ENCODE data around the gene SMYD3. TPM values are rescaled to one million over a fixed set of nuclear protein-coding genes. Genes with fewer than 3 reads are reported as not detected.

SMYD3 gene
- total RNA-seq, 1 donor from 2014 or later, result 34.9 TPM

DNA sequence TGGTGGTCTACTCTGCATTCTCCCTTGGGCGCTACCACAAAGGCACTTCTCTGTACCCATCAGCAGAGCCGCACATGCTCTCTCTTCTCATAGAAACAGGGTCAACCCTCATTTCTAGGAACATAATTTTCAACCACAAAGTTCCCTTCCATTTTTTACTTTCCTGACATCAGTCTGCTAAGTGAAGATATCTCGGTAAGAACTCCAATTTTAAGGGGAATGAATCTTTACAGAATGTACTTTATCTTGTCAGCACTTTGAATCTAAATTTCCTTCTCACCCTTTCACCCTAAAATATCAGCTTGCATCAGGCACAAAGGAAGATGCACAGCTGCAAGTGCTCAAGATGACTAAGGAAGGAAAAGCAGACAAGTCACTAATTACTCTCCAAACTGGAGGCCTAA, 545.9 kb downstream of the SMYD3 start:
- DNase-seq (ENCODE audit: low spot score in 2 of 2, unreplicated experiment in 2 of 2), result no peak
- H3K36me3 Mint-ChIP-seq, result no peaks in the 10 kb centered on the region
- no peaks in the 10 kb centered on the region for H3K27me3 Mint-ChIP-seq (ENCODE audit: low read depth)
- H3K4me3 Mint-ChIP-seq, result no peak overlapping the region
- TF ChIP-seq, protein P1, sequence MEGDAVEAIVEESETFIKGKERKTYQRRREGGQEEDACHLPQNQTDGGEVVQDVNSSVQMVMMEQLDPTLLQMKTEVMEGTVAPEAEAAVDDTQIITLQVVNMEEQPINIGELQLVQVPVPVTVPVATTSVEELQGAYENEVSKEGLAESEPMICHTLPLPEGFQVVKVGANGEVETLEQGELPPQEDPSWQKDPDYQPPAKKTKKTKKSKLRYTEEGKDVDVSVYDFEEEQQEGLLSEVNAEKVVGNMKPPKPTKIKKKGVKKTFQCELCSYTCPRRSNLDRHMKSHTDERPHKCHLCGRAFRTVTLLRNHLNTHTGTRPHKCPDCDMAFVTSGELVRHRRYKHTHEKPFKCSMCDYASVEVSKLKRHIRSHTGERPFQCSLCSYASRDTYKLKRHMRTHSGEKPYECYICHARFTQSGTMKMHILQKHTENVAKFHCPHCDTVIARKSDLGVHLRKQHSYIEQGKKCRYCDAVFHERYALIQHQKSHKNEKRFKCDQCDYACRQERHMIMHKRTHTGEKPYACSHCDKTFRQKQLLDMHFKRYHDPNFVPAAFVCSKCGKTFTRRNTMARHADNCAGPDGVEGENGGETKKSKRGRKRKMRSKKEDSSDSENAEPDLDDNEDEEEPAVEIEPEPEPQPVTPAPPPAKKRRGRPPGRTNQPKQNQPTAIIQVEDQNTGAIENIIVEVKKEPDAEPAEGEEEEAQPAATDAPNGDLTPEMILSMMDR (IDR thresholded peaks at IDR 0.05; ENCODE audit: unreplicated experiment), result no peak
- peaks cover 7% of the 10 kb centered on the region for H3K4me1 Mint-ChIP-seq
- peaks cover 5% of the 10 kb centered on the region for H3K9me3 Mint-ChIP-seq
- no peak overlapping the region for H3K27ac Mint-ChIP-seq

DNA sequence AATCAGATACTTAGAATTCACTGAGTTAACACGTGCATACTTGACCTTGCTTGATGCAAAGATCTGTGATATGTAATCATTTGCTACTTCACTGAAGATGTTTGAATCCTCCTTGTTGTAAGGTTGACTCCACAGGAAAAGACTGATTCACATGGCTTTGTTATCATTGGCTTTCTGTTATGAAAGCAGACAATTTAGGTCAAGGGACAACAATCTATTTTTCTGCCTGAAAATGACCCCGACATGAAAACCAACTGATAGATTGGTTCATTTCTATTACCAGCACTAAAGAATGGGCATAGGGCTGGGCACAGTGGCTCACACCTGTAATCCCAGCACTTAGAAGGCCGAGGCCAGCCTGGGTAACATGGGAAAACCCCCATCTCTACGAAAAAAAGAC, 546.9 kb downstream of the SMYD3 start:
- H3K4me1 Mint-ChIP-seq, result peaks cover 7% of the 10 kb centered on the region
- no peaks in the 10 kb centered on the region for H3K36me3 Mint-ChIP-seq
- TF ChIP-seq, protein P1 (IDR thresholded peaks at IDR 0.05; ENCODE audit: unreplicated experiment), result no peak
- H3K27ac Mint-ChIP-seq, result no peak overlapping the region
- H3K4me3 Mint-ChIP-seq, result no peak overlapping the region
- no peak for DNase-seq (ENCODE audit: low spot score in 2 of 2, unreplicated experiment in 2 of 2)
- no peaks in the 10 kb centered on the region for H3K27me3 Mint-ChIP-seq (ENCODE audit: low read depth)
- H3K9me3 Mint-ChIP-seq, result peaks cover 5% of the 10 kb centered on the region

DNA sequence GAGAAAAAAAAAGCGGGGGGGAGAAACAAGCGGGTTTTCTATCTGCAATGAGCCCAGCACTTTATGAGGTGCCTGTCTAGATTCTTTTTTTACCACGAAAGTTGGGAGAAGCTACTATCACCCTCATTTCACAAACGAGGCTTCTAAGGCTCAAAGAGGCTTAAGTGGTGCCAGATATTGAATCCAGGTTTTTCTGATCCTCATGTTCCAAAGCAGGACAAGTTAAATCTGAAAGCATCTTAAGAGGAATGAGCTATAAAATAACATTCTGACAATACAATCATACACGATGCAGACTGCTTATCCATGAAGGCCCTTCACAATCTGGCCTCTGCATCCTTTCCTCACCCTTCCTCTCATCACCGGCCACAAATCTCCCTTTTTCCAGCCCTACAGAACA, 549.1 kb downstream of the SMYD3 start:
- H3K4me3 Mint-ChIP-seq, result no peak overlapping the region

DNA sequence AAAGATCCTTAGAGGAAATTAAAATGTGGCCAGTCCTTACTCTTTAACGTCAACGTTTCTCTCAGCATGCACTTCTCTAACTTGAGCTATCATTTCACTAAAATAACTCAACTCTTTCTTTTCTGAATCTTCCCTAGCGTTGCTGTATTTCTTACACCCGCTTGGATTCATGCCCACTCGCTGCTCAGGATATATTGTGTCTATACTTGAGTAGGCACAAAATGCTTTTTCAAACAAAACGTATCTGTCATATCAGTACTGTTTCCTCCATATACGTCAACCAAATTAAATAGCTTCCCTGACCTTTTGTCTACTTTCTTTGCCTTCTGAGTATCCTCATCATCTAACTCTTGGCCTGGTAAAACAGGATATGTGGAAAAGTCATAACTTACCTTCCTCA, 549.7 kb downstream of the SMYD3 start:
- TF ChIP-seq, protein P1 (IDR thresholded peaks at IDR 0.05; ENCODE audit: unreplicated experiment), result no peak
- no peak for DNase-seq (ENCODE audit: low spot score in 2 of 2, unreplicated experiment in 2 of 2)
- Mint-ChIP-seq H3K27me3 (ENCODE audit: low read depth) (no peaks in the 10 kb centered on the region), H3K4me1 (peaks cover 14% of the 10 kb centered on the region), H3K4me3 (no peak overlapping the region), H3K27ac (no peak overlapping the region), H3K36me3 (no peaks in the 10 kb centered on the region), H3K9me3 (no peaks in the 10 kb centered on the region)

More for the DNA sequence above, 549.1 kb downstream of the SMYD3 start:
- Mint-ChIP-seq H3K27ac (no peak overlapping the region), H3K4me1 (peaks cover 10% of the 10 kb centered on the region), H3K9me3 (no peaks in the 10 kb centered on the region), H3K36me3 (no peaks in the 10 kb centered on the region), H3K27me3 (ENCODE audit: low read depth) (no peaks in the 10 kb centered on the region)
- TF ChIP-seq, protein P1 (IDR thresholded peaks at IDR 0.05; ENCODE audit: unreplicated experiment), result no peak
- no peak for DNase-seq (ENCODE audit: low spot score in 2 of 2, unreplicated experiment in 2 of 2)

DNA sequence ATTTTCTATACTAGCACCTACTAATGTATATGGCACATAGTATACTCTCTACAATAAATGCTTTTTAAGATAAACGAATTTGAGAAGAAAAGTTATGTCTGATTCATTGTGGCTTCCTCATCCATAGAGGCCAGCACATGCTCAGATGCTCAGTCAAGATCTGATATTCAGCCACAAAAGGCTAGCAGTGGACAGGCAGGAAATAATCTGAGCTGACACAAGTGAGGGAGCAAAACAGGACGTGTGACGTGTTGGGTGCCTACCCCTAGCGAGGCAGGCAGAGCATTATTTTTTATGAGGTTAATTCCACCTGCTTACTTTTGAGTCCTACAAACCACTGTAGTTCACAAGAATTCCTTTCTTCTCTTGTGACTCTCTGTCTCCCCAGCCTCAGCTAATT, 550.9 kb downstream of the SMYD3 start:
- TF ChIP-seq, protein P1 (IDR thresholded peaks at IDR 0.05; ENCODE audit: unreplicated experiment), result no peak
- no peak for DNase-seq (ENCODE audit: low spot score in 2 of 2, unreplicated experiment in 2 of 2)

More for the DNA sequence above, 550.9 kb downstream of the SMYD3 start:
- Mint-ChIP-seq H3K4me3 (no peak overlapping the region), H3K27ac (no peak overlapping the region), H3K27me3 (ENCODE audit: low read depth) (no peaks in the 10 kb centered on the region), H3K36me3 (no peaks in the 10 kb centered on the region), H3K4me1 (peaks cover 16% of the 10 kb centered on the region), H3K9me3 (no peaks in the 10 kb centered on the region)

All from mesothelial cell of epicardium (in vitro differentiated cells).